ENCODE data around the gene LONP2. TPM values are rescaled to one million over a fixed set of nuclear protein-coding genes. Genes with fewer than 3 reads are reported as not detected.

LONP2 gene
- total and polyA plus RNA-seq, 2 experiments from 2014 or later = 12.4 to 25.2 TPM

DNA sequence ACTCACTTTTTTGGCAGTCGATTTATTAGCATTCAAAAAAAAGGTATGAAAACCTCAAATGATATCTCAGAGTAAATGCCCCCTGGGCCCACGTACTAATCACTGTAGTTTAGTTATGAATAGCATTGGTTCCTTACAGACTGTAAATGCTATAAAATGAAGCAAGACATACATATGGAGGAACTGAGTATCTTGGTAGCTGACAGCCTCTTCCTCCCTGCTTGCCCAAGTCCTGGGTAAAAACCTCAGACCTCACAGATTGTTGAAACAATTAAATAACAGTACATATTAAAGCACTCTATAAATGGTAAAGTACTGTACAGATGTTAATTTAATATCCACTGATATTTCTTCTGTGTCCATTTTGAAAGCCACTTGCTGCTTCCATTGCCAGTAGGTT, 36.4 kb downstream of the LONP2 start (continued):
- TF ChIP-seq, protein P1, sequence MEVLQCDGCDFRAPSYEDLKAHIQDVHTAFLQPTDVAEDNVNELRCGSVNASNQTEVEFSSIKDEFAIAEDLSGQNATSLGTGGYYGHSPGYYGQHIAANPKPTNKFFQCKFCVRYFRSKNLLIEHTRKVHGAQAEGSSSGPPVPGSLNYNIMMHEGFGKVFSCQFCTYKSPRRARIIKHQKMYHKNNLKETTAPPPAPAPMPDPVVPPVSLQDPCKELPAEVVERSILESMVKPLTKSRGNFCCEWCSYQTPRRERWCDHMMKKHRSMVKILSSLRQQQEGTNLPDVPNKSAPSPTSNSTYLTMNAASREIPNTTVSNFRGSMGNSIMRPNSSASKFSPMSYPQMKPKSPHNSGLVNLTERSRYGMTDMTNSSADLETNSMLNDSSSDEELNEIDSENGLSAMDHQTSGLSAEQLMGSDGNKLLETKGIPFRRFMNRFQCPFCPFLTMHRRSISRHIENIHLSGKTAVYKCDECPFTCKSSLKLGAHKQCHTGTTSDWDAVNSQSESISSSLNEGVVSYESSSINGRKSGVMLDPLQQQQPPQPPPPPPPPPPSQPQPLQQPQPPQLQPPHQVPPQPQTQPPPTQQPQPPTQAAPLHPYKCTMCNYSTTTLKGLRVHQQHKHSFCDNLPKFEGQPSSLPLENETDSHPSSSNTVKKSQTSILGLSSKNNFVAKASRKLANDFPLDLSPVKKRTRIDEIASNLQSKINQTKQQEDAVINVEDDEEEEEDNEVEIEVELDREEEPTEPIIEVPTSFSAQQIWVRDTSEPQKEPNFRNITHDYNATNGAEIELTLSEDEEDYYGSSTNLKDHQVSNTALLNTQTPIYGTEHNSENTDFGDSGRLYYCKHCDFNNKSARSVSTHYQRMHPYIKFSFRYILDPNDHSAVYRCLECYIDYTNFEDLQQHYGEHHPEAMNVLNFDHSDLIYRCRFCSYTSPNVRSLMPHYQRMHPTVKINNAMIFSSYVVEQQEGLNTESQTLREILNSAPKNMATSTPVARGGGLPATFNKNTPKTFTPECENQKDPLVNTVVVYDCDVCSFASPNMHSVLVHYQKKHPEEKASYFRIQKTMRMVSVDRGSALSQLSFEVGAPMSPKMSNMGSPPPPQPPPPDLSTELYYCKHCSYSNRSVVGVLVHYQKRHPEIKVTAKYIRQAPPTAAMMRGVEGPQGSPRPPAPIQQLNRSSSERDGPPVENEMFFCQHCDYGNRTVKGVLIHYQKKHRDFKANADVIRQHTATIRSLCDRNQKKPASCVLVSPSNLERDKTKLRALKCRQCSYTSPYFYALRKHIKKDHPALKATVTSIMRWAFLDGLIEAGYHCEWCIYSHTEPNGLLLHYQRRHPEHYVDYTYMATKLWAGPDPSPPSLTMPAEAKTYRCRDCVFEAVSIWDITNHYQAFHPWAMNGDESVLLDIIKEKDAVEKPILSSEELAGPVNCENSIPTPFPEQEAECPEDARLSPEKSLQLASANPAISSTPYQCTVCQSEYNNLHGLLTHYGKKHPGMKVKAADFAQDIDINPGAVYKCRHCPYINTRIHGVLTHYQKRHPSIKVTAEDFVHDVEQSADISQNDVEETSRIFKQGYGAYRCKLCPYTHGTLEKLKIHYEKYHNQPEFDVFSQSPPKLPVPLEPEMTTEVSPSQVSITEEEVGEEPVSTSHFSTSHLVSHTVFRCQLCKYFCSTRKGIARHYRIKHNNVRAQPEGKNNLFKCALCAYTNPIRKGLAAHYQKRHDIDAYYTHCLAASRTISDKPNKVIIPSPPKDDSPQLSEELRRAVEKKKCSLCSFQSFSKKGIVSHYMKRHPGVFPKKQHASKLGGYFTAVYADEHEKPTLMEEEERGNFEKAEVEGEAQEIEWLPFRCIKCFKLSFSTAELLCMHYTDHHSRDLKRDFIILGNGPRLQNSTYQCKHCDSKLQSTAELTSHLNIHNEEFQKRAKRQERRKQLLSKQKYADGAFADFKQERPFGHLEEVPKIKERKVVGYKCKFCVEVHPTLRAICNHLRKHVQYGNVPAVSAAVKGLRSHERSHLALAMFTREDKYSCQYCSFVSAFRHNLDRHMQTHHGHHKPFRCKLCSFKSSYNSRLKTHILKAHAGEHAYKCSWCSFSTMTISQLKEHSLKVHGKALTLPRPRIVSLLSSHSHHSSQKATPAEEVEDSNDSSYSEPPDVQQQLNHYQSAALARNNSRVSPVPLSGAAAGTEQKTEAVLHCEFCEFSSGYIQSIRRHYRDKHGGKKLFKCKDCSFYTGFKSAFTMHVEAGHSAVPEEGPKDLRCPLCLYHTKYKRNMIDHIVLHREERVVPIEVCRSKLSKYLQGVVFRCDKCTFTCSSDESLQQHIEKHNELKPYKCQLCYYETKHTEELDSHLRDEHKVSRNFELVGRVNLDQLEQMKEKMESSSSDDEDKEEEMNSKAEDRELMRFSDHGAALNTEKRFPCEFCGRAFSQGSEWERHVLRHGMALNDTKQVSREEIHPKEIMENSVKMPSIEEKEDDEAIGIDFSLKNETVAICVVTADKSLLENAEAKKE (CRISPR knock-in tag; IDR thresholded peaks at IDR 0.05) = no peak

DNA sequence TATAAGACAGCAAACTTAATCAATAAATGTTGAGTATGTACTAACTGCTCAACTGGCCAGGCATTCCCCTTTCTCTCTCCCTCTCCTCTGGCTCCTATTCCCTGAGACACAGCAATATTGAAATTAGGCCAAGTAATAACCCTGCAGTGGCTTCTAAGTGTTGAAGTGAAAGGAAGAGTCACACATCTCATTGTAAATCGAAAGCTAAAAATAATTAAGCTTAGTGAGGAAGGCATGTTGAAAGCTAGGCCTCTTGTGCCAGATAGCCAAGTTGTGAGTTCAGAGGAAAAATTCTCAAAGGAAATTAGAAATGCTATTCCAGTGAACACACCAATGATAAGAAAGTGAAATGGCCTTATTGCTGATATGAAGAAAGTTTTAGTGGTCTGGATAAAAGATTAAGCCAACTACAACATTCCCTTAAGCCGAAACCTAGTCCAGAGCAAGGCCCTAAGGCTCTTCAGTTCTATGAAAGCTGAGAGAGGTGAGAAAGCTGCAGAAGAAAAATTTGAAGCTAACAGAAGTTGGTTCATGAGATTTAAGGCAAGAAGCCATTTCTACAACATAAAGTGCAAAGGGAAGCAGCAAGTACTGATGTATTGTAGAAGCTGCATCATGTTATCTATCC, 38.6 kb downstream of the LONP2 start:
- Histone ChIP-seq H3K4me3 (no peak overlapping the region), H3K4me2 (no peak overlapping the region), H3K4me1 (ENCODE audit: insufficient read depth) (peaks cover 29% of the 10 kb centered on the region), H3K27me3 (ENCODE audit: insufficient read depth) (no peaks in the 10 kb centered on the region), H3K79me2 (replicated peaks; ENCODE audit: insufficient read depth) (no peaks in the 10 kb centered on the region), H3K27ac (ENCODE audit: low read depth) (no peak overlapping the region), H3F3A (replicated peaks; ENCODE audit: low read depth) (no peaks in the 10 kb centered on the region), H3K9me2 (ENCODE audit: insufficient read depth) (no peaks in the 10 kb centered on the region), H4K20me1 (replicated peaks; ENCODE audit: insufficient read depth) (no peaks in the 10 kb centered on the region), H2AFZ (no peak overlapping the region), H3K36me3 (ENCODE audit: insufficient read depth) (peaks cover 12% of the 10 kb centered on the region)
- no peaks in the 10 kb centered on the region for H3K27me3 Mint-ChIP-seq (ENCODE audit: insufficient read depth, low read depth, poor library complexity)
- peaks cover 30% of the 10 kb centered on the region for H3K4me1 Mint-ChIP-seq
- no peak for DNase-seq (ENCODE audit: low spot score)
- H3K27ac Mint-ChIP-seq = peak overlapping the region; percentile 36; the same call in 1 of the 2 replicates
- peaks cover 19% of the 10 kb centered on the region for H3K9me3 Mint-ChIP-seq
- ATAC-seq = no peak
- no peak overlapping the region for H3K4me3 Mint-ChIP-seq
- peaks cover 26% of the 10 kb centered on the region for H3K36me3 Mint-ChIP-seq (ENCODE audit: low read depth)
- TF ChIP-seq, protein P2, sequence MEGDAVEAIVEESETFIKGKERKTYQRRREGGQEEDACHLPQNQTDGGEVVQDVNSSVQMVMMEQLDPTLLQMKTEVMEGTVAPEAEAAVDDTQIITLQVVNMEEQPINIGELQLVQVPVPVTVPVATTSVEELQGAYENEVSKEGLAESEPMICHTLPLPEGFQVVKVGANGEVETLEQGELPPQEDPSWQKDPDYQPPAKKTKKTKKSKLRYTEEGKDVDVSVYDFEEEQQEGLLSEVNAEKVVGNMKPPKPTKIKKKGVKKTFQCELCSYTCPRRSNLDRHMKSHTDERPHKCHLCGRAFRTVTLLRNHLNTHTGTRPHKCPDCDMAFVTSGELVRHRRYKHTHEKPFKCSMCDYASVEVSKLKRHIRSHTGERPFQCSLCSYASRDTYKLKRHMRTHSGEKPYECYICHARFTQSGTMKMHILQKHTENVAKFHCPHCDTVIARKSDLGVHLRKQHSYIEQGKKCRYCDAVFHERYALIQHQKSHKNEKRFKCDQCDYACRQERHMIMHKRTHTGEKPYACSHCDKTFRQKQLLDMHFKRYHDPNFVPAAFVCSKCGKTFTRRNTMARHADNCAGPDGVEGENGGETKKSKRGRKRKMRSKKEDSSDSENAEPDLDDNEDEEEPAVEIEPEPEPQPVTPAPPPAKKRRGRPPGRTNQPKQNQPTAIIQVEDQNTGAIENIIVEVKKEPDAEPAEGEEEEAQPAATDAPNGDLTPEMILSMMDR (conservative IDR thresholded peaks at IDR 0.05; ENCODE audit: low read depth in 2 of 2) = no peak
- TF ChIP-seq STAT1 (IDR thresholded peaks at IDR 0.05; ENCODE audit: unreplicated experiment) (no peak), CREB1 (CRISPR knock-in tag; IDR thresholded peaks at IDR 0.05; ENCODE audit: low read depth) (no peak), ZNF331 (CRISPR knock-in tag; IDR thresholded peaks at IDR 0.05; ENCODE audit: low read depth) (no peak), JUNB (IDR thresholded peaks at IDR 0.05; ENCODE audit: unreplicated experiment) (no peak), EZH2phosphoT487 (IDR thresholded peaks at IDR 0.05; ENCODE audit: unreplicated experiment) (no peak), NANOG (IDR thresholded peaks at IDR 0.05; ENCODE audit: borderline replicate concordance) (no peak), ZNF114 (CRISPR knock-in tag; IDR thresholded peaks at IDR 0.05) (no peak), EZH2 (IDR thresholded peaks at IDR 0.05; ENCODE audit: low read depth, unreplicated experiment) (no peak)

Measured in GM23338 (cell line).